Activated CD4-positive, alpha-beta T cell treated with anti-CD3 and anti-CD28 coated beads, Interleukin-2, amount 50 U/mL, for 24 hours (primary cell): Measurements from ENCODE around the gene SELPLG.
A peak's percentile ranks its signal among the peaks of the same experiment; 100 is the strongest.
"Not testable (repeated sequence)": the region's sequence is repeated elsewhere in the genome, so short reads cannot be mapped to it uniquely, and the experiment has no call there.

Source experiments
- DNase-seq, 2 donors: peaks; one replicate each; pipeline ENCODE4 v3.0.0-alpha.2; 2020; ENCODE audit warnings: low read depth in 1 of 2, low spot score in 1 of 2

The SELPLG gene

GRCh38 chr12:108620236-108620879 lies 13.3 kb downstream of the SELPLG start:
- no peak for DNase-seq

GRCh38 chr12:108619369-108620160 lies 14.1 kb downstream of the SELPLG start:
- no peak for DNase-seq

DNA sequence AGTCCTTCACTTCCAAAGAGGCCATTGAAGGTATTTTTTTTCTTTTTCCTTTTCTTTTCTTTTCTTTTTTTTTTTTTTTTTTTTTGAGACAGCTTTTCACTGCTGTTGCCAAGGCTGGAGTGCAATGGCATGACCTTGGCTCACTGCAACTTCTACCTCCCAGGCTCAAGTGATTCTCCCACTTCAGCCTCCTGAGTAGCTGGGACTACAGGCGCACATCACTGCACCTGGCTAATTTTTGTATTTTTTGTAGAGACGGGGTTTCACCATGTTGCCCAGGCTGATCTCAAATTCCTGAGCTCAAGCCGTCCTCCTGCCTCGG lies 14.8 kb downstream of the SELPLG start:
- not testable (repeated sequence) for DNase-seq

DNA sequence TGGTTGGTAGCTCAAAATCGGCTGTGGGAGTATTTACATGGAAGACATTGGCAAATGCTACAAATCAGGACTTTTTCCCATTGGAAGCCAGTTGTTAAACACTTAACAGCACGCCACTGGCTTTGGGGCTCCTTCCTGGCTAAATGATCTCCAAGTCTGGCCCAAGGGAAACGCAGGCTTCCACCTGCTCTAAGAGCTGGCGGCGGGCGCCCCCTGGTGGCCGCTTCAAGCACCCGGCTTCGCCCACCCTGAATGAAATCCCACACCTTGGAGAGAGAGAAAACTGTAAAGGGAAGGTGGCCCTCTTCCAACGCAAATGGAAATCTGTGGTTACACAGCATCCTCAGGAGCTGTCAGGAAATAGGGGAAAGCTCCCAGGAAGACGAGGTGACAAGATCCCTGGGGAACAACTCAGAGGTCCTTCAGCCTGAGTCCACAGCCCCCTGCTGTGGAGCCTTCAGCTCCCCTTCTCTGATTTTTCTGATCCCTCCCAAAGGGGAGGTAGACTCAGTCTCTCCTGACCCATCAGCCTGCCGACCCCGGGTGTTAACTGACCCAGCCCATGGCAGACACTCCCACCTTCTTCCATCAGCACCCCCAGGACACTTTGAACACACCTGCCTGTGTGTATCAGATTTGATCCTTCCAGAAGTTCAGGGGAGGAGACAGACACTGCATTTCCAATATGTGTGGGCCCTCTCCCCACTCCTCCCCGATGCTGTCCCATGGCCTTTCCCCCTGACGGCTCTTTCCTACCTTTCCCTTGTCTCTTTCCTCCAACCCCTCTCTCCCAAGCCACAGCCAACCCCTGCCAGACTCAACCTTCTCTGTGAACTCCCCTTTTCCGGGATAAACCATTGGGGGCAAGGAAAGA lies 15.4 kb downstream of the SELPLG start:
- peak; percentile 65 to 72 for DNase-seq

- peak; percentile 38 to 74 for DNase-seq
These were observed 16.5 kb downstream of the SELPLG start for GRCh38 chr12:108616941-108617858.

- DNase-seq, result no peak
These were observed 17.3 kb downstream of the SELPLG start for GRCh38 chr12:108616359-108616758.

DNA sequence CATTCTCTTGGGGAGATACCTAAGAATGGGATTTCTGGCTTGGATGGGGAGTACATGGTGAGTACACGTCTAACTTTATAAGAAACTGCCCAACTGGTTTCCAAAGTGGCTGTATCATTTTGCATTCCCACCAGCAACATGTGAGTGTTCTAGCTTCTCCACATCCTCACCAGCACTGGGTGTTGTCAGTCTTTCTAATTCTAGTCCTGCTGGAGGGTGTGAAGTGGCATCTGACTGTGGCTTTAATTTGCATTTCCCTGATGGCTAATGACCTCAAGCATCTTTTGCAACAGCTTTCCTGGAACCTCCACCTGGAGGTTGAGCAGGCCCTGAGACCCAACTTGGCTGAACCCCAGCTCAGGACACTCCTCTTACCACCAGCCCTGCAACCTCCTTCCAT lies 17.8 kb downstream of the SELPLG start:
- no peak for DNase-seq

DNA sequence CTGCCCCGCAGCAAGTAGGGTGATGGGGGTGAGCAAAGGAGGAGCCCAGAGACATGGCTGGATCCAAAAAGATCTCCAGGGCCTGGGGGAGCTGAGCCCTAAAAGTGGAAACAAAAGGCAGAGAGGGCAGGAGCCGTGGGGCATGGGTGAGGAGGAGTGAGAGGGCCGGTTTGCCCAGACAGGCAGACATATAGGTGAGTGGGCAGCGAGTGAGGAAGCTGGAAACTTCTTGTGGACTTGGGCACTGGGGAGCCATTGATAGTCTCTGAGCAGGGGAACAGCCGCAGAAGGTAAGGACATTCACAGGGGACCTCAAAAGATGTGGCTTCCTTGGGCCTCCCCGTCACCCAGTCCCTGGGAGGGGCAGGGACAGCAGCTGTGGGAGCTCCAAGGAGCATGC lies 19.1 kb downstream of the SELPLG start:
- no peak for DNase-seq

DNA sequence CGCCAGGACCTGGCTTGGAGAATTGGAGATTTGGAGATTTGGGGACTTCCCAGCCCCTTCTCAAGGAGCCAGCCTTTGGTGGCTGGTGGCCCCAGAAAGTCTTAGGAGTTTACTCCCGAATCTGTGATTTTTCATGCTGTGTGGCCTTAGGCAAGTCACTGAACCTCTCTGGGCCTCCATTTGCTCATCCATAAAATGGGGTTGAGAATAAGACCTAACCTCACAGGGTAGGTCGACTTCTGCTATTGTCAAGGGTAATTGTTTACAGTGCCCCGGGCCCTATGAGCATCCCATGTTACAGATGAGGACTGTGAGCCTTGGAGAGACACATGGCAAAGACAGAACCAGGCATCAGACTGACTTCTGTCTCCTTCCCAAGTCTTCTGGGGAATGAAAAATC lies 19.7 kb downstream of the SELPLG start:
- DNase-seq, result no peak

GRCh38 chr12:108613548-108613947 lies 20.1 kb downstream of the SELPLG start:
- DNase-seq, result no peak

GRCh38 chr12:108612788-108613282 lies 20.9 kb downstream of the SELPLG start:
- DNase-seq, result no peak

DNA sequence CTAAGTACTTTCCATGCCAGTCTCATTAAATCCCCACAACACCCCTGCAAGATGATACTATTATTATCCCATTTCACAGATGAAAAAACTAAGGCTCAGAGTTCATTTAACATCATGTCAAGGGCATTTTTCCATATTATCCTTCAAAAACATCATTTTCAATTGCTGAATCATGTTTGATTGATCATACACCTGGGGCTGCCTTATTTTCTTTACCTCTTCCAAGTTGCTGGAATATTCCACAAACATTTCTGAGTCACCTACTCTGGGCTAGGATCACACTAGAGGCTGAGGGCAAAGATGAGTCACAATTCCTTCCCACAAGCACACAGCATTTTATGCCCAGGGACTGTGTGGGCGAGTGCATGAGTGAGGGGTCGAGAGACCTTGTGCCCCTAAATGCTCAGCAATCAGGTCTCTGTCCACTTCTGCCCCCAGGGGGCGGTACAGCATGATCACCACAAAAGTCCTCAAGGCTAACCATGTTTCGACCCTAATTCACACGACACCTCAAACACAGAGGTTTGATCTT lies 21.7 kb downstream of the SELPLG start:
- DNase-seq, result peak in 1 of 2 donors; percentile 40

- DNase-seq, result no peak
These were observed 22.7 kb downstream of the SELPLG start for GRCh38 chr12:108610856-108611605.

DNA sequence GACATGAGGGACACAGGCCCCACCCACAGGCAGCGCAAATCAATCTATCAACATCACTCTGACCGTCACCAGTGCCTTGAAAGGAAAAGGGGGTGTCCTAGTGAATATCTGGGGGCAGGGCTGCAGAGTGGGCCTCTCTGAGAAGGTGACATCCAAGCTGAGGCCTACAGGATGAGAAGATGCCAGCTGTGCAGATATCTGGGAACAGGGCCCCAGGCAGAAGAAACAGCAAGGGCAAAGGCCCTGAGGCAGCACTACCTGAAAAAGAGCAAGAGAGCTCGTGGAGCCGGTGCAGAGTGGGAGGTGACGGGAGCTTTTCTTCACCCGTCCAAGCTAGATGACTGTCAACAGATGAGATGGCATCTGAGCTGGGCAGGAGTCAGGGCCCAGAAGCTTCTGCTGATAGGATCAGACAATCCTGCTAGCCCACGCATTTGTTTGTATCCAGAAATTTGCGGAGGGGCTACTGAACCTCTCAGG lies 23.3 kb downstream of the SELPLG start:
- DNase-seq, result no peak

- no peak for DNase-seq
These were observed 24.0 kb downstream of the SELPLG start for GRCh38 chr12:108609537-108610335.

DNA sequence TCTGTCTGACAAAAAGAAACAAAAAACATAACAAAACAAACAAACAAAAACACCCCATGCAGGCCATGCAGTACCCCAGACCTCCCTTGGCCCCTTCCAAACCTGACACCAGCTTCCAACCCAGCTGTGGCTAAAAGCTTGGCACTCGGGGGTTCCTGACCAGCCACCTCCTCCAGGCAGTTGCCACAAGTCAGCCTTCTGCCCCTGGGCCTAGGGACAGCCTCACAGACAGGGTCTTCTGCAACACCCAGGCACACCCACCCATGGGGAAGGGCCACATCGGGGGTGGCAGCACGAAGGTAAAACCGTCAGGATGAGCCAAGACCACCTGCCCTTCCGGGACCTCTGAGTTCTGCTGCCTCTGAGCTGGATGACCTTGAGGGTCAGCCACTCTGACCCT lies 25.1 kb downstream of the SELPLG start:
- no peak for DNase-seq

GRCh38 chr12:108607981-108608600 lies 25.6 kb downstream of the SELPLG start:
- no peak for DNase-seq

- no peak for DNase-seq
These were observed 27.2 kb downstream of the SELPLG start for GRCh38 chr12:108606492-108606891.
